GM18499 (cell line): Measurements from ENCODE around the gene TMC3.

Source experiments
- ATAC-seq: cut with Tn5 transposase; IDR thresholded peaks from one replicate; pipeline ENCODE4 v1.9.1; 2021; ENCODE audit warnings: moderate number of reproducible peaks; ENCODE audit not compliant: insufficient read depth, unreplicated experiment

The TMC3 gene

DNA sequence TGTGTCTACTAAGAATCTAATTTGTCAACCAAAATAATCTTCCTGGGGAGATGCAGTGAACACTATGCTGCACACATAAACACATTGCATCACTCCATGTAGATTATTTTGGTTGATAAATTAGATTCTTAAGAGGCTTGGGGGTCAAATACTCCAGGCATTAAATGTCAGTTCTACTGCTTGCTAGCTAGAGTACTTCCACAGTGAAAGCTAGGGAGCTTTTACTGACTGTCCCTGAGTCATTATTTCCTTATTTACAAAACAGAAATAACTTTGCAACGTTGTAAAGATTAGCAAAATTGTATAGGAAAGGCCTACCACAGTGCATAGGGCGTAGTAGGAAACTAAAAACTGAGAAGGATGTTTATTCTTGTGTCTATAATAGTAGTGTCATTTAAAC, 12.9 kb upstream of the TMC3 start:
- ATAC-seq: no peak

DNA sequence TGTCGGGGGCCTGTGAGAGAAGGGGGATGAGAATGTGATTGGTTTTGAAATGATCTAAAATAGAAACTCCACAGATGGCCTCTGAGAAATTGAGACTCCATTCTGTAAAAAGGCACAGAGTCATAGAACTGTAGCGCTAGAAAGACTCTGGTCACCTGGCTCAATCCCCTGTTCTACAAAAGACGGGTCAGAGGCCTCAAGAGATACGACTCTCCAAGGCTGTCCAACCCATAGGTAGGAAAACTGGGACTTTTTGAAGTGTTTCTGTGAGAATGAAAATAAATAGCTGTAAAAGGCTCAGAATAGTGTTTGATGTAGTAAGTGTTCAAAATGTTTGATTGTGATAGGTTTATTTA, 11.7 kb upstream of the TMC3 start:
- no peak for ATAC-seq

DNA sequence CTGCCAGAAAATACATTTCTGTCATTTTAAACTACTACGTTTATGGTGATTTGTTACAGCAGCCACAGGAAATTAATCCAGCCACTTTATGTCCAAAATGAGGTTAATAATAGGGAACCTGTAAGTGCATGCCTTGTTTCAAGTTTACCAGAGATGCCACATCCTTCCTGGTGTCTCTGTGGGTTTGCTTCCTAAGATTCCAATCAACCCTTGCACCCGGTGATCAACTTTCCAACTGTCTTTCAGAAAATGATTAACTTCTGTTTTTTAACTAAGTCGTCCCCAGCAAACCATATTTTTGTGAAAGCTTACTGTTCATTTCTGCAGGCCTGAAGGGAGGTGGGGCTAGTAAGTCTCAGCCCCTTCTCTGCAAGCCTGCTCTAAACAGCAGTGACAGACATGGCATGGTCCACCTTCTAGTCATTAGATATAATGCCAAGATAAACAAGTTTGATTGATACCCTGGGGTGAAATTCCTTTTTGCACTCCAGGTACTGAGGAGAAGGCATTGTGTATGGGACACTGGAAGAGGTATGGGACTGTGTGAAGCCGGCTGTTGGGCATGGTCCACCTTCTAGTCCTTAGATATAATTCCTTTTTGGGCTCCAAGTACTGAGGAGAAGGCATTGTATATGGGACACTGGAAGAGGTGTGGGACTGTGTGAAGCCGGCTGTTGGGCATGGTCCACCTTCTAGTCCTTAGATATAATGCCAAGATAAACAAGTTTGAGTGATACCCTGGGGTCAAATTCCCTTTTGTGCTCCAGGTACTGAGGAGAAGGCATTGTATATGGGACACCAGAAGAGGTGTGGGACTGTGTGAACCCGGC, 11.1 kb upstream of the TMC3 start:
- no peak for ATAC-seq

DNA sequence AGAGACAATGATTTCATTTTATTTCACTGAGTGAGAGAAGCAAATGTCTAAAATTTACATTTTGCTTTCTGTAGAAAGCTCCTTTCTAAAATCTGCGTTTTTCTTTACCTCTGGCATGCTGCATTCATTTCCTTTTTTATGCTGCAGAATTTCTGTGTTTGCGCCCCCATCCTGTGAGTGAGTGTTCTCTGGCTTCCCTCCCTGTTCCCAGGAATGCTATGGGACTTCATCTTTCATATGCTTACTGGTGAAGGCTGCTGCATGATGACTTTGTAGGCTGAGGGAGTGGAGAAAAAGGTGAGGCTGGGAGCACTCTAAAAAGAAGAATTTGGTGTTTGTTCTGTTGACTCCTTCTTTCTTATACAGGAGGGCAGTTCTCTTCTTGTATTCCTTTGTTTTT, 7.7 kb upstream of the TMC3 start:
- ATAC-seq: no peak

DNA sequence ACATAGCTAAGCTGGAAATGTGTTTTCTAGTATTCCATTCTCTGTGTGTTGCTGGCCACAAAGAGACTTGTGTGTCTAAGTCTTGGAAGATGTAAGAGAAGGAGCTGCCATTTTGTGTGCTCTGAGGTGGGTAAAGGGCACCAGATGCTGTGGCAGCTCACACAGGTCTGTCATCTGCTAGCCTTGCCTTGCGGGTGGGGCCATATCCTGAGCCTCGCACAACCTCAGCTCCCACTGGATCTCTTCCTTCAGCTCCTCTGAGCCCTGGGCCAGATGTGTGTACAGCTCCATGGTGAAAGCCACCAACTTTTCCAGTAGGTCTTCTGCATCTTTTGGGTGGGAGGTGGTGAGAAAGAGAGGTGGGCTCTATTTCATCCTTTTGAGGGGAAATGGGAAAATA, 6.7 kb upstream of the TMC3 start:
- no peak for ATAC-seq

DNA sequence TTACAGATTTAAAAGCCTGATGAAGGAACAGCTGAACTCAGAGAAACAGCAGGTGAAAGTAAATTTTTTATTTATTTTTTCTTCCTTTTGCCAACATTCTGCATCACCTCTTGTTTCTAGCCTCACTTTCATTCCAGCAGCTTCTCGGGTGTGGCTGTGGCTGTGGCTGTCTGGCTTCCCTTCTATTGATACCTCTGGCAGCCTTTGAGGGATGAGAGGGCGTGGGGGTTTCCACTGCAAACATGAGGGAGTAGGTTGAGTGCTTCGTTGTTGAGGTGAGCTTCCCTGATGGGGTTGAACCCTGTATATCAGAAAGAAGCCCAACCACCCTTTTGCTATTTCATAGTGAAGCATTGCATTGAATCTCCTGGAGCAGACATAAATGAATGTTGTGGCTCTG, 6.2 kb upstream of the TMC3 start:
- no peak for ATAC-seq

DNA sequence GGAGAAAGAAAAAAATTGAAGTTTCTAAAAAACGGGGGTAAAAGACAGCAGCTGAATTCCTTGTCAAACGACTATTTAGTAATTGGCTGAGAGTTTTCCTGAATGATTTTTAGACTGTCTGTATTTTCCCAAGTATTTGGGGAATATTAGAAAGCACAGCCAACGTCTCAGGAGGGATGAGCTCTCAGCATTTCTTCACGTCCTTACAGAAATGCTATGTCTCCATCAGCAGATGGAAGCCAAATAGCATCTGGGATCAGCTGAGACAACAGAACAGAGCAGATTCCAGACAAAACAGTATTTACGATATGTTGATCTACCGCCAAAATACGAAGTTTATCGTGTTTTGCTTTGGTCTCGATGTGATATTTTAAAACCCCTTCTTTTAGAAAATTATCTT, 5.3 kb upstream of the TMC3 start:
- ATAC-seq: no peak

DNA sequence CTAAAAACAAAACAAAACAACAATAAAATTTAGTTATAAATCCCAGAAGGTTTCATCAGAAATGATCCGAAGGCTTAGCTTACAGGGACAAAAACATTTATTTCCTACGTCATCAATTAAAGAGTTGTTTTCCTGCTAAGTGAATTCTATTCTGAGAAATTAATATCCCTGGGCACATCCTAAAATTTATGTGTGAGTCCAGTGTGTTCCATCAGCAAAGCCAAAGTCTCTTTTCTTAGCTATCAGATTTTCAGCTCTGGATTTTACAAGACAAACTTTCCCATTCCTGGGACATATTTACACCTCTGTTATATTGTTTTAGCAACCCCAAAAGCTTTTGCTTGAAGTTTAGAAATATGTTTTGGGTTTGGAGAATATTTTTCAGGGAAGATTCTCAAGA, 4.4 kb upstream of the TMC3 start:
- ATAC-seq: no peak

DNA sequence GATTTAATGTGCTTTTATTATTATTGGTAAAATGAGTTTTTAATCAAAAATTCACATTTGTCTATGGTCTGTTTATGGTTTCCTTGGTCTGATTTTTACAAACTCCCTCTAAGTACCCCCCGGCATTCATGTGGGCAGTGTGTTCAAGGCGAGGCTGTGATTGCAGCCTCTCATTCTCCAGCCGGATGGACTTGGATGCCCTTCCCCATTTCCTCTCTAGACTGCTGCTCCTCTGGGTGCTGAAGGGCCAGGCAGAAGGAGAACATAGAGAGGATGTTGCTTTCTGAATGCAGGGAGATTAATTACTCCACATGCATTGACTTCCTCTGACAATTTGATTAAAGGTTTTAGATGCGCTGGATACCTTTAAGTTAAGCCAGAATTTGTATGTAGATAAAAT, 3.9 kb upstream of the TMC3 start:
- ATAC-seq: no peak

DNA sequence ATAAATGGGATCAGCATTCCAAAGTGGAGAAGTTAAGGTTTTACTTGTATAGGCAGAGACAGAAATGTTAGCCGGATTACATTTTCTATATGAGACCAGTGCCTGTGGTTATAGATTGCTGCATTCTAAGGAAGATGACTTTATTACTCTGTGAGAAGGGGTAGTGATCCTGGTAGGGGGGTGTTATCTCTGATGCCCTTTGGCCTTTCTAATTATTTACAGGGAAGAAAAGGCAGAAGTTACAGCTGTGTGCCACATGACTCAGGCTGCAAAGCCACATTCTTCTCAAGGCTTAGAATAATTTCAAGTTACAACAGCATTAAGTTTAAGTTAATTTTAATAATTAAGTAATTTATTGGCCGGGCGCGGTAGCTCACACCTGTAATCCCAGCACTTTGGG, 2.2 kb upstream of the TMC3 start:
- no peak for ATAC-seq

DNA sequence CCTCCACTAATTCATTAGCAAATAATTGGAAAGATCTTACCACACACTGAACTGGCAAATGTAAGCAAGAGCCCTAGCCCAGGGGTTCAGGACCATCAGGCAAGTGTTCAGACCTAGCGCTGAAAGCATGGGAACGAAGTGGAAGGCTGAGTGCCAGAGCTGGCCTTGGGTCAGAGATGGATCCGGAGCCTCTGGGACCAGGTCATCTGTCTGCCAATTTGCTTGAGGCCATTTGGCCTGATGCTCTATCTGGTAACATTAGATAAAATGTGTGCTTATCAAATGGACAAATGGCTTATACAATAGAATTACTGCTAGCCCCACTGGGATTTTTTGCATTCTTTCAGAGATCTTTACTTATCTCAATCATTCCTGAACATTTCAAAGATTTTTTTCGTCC, 1.4 kb upstream of the TMC3 start:
- ATAC-seq: no peak

DNA sequence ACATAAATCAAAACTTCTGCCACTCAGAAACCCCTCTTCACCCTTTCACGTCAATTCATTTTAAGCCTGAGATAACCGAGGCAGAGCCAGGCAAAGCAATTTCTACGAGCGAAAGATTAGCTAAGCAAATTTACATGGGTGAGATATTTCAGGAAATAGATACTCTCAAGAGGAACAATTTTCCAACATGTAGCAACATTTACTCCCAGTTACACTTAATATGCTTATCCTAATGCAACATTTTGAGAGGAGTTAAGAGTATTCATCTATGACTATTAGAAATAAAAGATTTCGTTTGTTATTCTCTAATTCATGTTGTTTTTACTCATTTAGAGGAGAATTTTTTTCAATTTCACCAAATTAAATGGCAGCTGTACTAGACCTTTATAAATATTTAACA, 837 bp downstream of the TMC3 start:
- no peak for ATAC-seq

DNA sequence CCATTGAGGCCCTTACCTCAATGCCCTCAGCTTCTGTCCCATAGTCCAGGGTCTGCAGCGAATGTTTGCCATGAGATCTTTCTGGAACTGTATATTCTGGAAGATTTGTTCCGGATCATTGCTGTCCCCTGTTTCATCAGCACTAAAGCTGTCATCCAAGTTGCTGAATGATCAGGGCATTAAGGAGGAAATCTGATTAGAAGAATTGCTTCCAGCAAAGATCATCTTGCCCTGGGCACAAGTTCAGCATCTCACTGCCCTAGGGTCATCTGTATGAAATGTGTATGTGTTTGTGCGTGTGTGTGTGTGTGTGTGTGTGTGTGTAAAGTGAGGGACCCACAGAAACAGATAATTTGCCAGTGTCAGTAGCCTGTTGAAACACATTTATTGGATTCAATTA, 1.4 kb downstream of the TMC3 start:
- no peak for ATAC-seq

DNA sequence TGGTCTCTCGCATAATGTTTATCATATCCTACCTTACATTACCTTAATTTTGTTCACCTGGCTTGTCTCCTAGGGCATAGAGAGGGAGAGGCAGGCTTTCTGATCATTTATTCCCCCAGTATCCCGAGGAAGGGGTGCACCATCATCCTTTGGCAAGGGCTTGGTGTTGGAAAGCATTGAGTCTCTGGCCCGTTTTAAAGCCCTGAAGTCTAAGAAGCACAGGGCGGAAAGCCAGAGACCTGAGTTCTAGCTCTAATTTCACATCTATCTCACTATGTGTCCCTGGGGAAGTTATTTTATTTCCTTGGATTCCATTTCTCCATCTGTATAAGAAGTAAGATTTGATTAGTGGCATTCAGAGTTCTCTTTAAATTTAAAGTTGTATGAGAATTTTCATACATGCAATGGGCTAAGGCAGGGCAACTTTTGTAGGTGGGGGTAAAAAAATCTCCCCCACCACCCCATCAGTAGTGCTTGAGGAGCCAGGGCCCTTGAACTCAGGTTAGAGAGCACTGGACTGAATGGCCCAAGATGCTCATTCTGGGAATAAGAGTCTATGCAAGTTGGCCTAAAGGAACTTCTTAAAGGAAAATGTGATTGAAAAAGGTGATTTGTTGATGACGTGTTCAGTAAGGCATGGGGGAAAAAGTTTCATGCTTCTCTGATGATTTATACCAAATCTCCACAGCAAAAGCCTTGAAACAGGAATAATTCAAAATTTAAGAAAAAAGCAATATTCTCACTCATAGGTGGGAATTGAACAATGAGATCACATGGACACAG, 10.1 kb downstream of the TMC3 start:
- no peak for ATAC-seq

DNA sequence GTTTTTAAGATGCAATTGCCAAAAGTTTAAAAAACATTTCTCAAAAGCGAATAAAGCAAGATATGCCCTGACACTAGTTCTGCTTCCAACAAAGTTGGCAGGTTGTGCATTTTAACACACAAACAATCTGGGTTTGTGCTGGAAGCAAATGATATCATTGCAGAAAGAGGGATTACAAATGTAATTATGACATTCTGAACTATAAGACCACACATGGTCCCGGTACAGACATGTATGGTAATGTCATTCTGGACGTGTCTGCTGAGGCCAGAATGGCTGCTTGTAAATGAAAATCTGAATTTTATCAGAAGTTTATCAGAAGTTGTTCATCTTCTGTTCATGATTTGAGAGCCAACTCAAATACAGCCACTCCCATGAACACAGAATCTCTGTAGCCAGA, 10.7 kb downstream of the TMC3 start:
- ATAC-seq: no peak

DNA sequence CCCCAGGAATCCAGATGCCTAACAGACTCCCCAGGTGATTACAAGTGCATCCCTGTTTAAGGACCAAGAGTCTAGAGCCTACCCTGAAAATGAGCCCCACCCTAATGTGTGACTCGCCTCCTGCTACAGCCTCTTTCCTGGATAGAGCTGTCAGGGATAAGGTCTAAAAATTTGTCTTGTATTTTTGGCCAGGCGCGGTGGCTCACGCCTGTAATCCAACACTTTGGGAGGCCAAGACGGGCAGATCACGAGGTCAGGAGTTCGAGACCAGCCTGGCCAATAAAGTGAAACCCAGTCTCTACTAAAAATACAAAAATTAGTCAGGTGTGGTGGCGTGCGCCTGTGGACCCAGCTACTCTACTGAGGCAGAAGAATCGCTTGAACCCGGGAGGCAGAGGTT, 11.2 kb downstream of the TMC3 start:
- no peak for ATAC-seq

DNA sequence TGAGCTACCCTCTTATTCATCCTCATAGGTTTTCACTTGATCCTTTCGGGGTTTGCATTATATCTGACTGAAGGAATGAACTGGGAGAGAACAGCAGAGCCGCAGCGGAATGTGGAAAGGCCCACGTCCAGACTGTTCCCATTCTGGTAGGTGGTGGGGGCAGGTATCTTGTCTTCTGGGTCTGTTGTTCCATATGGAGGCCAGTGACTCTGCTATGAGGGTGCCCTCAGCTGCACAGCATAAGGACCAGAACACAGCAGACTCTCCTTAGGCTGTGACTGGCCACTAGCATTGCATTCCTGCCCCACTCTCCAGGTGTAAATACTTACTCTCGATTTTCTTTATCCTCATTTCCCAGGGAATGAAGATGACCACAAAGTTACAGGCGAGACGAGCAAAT, 12.1 kb downstream of the TMC3 start:
- no peak for ATAC-seq

DNA sequence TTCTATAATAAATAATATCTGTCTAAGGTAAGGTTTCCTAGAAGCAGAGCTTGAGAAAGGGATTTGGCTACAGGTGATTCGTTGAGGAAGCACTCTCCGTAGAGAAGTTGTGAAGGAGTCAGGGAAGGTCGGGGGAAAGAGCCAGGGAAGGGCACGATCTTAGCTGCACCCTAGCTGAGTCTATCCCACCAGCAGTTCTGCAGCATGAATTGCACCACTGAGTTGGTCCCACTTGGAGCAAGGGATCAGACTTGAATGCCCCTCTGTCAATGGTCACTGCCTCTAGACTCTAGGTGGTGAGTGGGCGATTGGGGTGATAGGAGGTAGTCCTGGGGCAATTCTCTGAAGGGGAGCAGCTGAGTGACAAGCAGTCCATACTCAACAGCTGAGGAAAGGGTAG, 13.5 kb downstream of the TMC3 start:
- ATAC-seq: no peak

DNA sequence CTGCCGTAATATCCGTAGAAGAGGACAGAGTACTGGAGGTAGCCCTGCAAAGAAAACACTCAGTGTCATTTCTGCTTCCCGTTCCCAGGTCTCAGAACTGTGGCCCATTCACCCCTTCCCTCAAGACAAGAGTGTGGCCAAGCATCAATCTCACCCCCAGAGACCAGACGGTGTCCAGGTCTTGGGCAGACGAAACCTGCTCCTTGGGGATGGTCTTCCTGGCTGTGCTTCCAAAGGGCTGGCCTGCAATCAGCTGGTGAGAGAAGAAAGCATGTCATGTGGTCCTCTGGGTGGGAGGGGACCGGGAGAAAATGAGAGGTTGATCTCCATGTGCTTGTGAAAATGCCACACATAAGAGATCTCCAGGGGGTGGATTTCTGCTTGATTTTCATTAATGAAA, 15.8 kb downstream of the TMC3 start:
- no peak for ATAC-seq

DNA sequence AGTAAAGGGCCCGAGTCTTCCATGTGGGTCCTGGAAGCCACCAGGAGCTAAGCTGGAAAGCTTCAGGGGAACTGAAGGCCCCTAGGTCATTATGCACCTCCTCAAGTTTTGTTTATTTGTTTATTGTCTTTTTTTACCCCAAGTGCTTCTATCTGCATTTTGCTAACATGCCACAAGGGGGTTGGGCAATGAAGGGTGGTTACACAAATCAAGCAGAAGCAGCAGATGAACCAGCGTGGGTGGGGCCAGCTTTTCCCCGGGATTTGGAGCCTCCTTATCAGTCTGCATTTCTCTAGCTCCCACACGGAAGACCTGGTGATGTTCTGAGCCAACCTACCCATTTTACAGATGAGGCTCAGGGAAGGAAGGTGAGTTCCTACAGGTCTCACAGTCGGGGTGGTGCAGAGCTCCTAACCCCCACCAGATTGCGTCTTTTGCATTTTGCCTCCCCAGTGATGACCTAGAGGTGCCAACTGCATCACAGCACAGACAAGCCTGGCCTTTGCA, 16.8 kb downstream of the TMC3 start:
- ATAC-seq: no peak

DNA sequence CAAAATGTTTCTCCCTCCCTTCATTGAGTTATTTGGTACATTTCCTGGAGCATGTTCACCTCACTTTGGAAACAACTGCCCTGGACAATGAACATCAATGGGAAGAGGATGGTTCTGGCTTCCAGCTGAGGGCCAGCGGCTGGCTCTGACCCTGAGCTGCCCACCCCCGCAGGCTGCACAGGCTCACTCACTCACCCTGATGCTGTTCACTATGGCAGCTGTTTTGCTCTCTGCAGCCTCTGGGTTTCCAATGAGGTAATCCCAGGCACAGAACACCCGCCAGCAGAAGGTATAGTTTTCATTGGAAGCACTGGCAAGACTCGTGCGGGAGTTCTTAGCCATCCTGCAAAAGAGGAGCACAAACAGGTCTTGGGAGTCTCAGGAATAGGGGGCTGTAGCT, 17.8 kb downstream of the TMC3 start:
- no peak for ATAC-seq

DNA sequence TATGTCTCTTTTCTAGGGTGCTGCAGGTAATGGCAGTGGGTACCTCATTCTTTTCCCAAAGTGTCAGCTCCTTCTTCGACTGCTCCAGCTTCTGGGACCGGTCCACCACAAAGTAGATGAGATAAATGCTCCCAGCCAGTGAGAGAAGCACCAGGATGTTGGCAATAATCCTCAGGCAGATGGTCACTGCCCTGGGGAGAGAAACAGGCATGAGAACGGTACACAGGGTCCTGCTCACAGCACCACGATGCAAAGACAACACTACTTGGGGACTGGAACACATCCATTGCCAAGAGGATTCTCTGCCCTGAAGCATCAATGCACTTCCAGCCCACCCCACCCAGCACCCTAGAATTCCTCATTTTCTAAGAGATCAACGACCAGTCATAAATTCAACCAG, 22.4 kb downstream of the TMC3 start:
- ATAC-seq: no peak
